Stimulated activated CD4-positive, alpha-beta T cell treated with anti-CD3 and anti-CD28 coated beads, TNF-alpha, amount 100 ng/mL, for 48 hours (primary cell): Measurements from ENCODE around the gene CAMK1D.

Experiments
- DNase-seq, 3 donors: peaks; one replicate each; pipeline ENCODE4 v3.0.0-alpha.2; 2020; ENCODE audit warnings: low read depth in 3 of 3

CAMK1D gene

DNA sequence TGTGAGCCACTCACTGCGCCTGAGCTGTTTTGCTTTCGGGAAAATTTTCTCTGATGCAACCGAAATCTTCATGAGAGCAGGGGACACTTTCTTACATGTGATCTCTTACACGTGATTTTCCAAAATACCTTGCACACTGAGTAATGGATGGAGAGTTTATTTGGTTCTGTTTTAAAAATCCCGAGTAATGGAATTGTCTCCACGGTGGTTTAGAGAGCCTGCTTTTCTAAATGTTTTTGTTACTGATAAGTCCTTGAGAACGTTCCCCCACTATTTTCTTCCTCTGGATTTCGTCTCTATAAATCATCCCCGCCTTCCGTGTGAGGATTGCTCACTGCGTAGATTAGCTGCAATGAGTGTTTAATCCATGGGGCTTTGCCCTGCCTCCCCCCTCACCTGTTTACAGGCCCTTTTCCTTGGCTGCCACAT, 25.7 kb downstream of the CAMK1D start:
- DNase-seq = no peak

DNA sequence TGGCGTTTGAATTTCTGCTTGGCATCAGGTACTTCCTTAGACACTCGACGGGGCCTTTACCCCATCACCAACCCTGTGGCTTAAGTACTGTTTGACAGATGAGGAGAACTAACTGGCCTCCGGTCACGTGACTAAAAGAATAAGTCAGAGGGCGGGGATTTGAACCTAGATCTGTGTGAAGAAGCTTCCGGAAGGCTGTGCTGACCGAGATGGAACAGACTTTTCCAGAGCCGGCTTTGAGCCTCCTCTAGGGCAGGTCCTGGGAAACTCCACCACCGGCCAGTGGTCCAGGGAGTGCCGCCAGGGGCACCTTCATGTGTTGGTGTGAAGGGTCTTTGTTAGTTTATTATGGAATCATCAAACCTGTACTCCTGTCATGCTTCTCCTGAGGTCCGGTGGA, 26.9 kb downstream of the CAMK1D start:
- DNase-seq = no peak

DNA sequence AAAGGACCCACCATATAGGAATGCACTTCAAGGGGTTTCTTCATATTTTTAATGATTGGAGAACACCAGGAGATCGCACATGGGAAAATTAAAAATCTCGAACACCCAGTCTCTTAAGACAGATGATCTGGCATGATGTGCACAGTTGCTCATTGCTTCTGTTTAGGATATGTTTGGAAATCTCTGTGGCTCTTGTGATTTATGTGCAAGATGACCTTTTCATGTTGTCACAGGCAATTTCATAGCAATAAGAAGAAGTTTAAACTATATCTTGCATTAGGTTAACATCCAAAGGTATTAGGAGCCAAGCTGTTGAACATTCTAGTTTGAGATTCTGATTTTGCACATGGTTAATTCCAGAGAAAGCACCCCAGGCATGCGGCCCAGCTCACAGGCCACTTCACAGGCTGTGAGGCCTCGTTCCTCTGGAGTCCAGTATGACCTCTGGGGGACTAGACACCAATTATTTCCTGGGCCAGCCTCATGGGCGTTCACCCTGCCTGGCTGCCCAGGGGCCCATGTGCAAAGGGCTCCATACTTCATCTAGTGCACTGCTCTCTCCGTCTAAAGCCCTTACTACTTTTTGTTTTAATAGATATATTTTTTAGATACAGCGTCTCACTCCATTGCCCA, 28.4 kb downstream of the CAMK1D start:
- DNase-seq = no peak

- no peak for DNase-seq
Observed at GRCh38 chr10:12380999-12381398, 31.7 kb downstream of the CAMK1D start.

DNA sequence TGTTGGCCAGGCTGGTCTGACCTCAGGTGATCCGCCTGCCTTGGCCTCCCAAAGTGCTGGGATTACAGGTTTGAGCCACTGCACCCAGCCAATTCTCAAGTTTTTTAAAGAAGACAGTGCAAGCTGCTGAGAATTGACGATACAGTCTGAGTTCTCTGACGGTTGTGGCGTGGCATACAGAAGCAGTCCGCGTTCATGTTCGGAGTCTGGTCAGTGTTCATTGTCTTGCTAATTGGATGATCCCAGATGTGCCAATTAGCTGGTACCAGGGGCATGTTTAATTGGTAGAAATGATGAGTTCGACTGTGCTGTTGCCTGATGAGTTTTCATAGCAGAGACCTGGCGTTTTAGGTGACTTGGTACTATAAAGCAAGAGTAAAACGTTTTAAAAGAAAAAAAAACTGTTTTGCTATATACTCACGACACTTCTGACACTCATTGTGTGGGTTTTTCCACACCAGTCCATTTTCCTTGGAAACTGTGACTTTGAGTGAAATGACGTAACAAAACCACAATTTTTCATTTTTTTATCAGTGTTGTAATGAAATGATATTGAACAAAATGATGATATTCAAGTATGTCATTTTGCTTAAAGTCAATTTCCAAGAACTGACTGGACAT, 32.3 kb downstream of the CAMK1D start:
- no peak for DNase-seq

GRCh38 chr10:12382157-12382548, 32.8 kb downstream of the CAMK1D start:
- no peak for DNase-seq

DNA sequence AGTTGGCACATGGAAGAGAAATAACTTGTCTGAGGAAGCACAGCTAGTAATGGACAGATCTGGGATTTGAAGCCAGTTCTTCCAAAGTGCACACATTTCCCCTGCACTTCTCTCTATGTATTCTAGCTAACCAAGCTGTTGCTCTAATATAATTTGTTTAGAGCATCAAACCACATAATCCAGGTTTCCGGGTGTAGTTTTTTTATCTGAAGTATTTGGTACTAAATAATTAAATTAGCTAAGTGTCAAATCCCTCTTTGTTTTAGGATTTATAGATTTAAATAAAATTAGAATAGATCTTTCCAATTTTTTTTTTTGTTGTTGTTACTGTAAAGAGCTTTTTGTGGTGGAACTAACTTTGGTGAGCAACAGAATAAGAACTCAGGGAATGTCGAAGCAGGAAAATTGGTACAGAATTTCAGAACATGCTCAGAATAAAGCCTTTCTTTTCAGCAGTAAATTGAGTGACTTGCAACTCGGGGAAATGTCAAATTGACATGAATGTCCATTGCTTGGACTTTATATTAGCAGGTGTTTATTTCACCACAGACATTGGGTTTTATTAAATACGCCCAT, 33.7 kb downstream of the CAMK1D start:
- DNase-seq = no peak

GRCh38 chr10:12384906-12385305, 35.6 kb downstream of the CAMK1D start:
- no peak for DNase-seq

GRCh38 chr10:12387561-12388210, 38.3 kb downstream of the CAMK1D start:
- DNase-seq = no peak

- no peak for DNase-seq
Observed at GRCh38 chr10:12388671-12389070, 39.3 kb downstream of the CAMK1D start.

GRCh38 chr10:12389154-12389734, 39.9 kb downstream of the CAMK1D start:
- no peak for DNase-seq

DNA sequence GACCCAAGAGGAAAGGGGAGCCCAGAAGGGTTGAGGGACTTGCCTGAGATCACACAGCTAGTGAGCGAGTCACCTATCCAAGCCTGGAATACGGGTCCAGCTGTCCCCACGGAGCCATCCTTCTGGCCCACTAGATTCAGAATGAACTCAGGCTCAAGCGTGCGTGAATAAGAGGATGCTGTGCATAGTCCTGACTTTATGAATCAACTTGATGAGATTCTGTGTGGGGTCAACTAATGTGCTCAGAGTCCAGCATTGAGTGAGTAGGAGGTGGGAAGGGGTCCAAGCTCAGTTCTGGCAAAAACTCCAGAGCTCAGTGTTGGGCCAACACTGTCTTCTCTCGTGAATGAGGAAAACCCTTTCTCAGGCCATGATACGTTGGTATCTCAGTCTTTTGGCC, 41.4 kb downstream of the CAMK1D start:
- DNase-seq = no peak

- DNase-seq = no peak
Observed at GRCh38 chr10:12391206-12391605, 41.9 kb downstream of the CAMK1D start.

- no peak for DNase-seq
Observed at GRCh38 chr10:12393831-12394230, 44.5 kb downstream of the CAMK1D start.

DNA sequence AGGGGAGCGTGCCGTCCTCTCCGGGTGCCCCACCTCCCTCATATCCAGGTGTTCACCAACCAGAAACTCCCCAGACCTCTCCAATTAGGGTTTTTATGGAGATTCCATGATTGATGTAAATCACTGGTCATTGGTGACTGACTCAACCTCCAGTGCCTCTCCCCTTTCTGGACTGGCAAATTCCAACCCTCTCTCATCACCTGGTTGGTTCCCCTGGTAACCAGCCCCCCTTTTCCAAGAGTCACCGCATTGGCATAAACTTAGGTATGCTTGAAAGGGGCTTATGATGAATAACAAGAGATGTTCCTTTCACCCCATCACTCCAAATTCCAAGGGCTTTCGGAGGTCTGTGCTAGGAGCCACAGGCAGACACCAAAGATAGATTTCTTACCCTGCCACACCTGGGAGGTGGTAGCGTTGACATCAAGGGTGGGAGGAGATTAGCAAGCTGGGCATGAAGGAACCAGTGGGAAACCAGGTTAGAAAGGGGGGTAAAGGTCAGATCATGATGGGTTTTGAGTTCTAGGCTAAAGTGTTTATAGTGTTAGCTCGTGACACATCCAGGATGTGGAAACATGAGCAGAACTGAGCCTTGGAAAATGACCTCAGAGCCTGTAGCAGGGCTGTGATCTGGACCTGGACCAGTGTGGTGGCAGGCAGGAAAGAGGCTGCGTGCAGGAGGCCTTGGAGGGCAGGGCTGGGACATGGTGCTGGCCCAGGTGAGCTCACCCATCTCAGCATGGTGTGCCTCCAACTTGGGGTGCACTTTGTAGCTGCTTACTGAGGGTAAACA, 45.1 kb downstream of the CAMK1D start:
- DNase-seq = no peak

DNA sequence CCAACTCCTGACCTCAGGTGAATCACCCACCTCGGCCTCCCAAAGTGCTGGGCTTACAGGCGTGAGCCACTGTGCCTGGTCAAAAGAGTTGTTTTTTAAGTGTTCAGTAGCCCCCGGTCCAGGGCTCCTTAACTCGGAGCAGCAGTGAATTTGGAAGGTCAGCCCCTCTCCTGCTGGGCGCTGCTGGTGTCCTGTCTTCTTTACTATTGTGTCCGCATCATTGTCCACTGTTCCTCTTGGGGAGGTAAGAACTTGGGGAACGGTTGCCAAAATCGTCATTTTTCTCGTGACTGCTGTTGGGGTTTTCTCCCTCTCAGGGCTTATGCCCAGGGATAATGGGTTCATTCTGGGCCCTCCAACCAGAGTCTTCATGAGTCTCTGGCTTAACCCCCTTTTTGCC, 46.7 kb downstream of the CAMK1D start:
- no peak for DNase-seq

DNA sequence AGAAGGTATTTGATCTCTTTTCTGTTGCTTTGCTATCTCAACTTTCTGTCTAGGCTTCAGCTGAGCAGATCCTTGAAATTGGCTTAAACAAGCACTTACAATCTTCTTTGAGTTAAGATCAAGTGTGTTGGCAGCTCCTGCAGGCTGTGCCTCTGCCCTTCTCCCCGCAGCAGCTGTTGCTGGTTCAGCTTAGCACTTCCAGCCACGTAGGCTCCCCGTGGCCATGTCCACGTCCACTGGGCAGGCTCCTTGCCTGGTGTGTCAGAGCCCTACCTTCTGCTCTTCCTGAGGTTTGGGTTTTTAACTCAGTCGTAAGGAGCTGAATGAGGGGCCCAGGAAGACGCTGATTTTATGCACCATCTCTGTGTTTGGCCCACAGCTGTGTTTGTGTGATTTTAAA, 47.2 kb downstream of the CAMK1D start:
- DNase-seq = no peak

- DNase-seq = no peak
Observed at GRCh38 chr10:12397147-12397896, 48.0 kb downstream of the CAMK1D start.

DNA sequence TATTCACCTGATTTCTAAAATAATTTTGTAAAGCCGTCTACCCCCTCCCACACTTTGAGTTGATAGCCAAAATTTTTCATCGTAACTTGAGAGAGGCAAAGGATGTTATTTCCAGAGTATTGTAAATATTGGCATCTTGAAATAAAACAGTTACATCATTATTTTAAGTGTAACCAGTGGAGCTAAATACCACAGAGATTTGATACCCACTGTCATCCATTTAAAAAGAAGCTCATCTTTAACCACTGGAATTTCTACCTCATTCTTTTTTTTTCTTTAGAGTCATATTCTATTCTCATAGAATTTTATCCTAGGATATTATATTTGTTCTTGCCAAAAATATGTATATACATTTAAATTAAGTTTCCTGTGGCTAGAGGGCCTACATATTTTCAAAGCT, 48.6 kb downstream of the CAMK1D start:
- DNase-seq = no peak

- no peak for DNase-seq
Observed at GRCh38 chr10:12400266-12400931, 51.1 kb downstream of the CAMK1D start.

DNA sequence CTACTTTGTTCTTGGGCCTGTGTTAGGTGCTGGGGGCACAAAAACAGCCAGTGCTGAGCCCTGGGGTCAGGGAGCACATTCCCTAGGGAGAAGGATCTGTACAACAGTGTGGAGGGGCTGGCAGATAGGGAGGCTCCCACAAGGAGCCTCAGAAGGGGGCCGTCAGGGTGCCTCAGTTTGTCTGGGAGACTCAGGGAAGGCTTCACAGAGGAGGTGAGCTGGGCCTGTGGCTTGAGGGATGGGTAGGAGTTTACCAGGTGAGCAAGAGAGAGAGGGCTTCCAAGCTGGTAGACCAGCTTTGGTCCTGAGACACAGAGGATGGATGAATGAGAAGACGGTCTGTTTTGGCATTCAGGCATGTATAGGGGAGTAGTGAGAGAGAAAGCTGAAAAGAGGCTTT, 52.1 kb downstream of the CAMK1D start:
- DNase-seq = no peak
